Measurements from ENCODE around the gene NUDT3. TPM values are rescaled to one million over a fixed set of nuclear protein-coding genes. Genes with fewer than 3 reads are reported as not detected.

Gene NUDT3
- total and polyA plus RNA-seq, 9 of the 15 experiments (the other 6 are each of a cell fraction or from before 2014, with no cell fraction given): 5.4 to 81.2 (median 56.4) TPM

- TF ChIP-seq ZNF639 (CRISPR knock-in tag; conservative IDR thresholded peaks at IDR 0.05 in 1 of 2, IDR thresholded peaks at IDR 0.05 in 1 of 2) (peak in 1 of 2 experiments; percentile 79; a peak in 2 of 4 replicates), CREB5 (CRISPR knock-in tag; IDR thresholded peaks at IDR 0.05) (no peak), PRDM10 (IDR thresholded peaks at IDR 0.05; ENCODE audit: partially characterized antibody) (peak; percentile 77), ATF7 (IDR thresholded peaks at IDR 0.05) (peak; percentile 82), RAD21 (CRISPR knock-in tag; conservative IDR thresholded peaks at IDR 0.05 in 1 of 2, IDR thresholded peaks at IDR 0.05 in 1 of 2) (peak in 1 of 2 experiments; percentile 51; a peak in 3 of 4 replicates), HDAC1 (IDR thresholded peaks at IDR 0.05) (peak in 1 of 2 experiments; percentile 91; a peak in 2 of 4 replicates), BRF2 (IDR thresholded peaks at IDR 0.05; ENCODE audit: borderline replicate concordance, insufficient read depth, insufficient read length) (no peak), MTA3 (IDR thresholded peaks at IDR 0.05; ENCODE audit: borderline replicate concordance) (peak; percentile 96), ERF (CRISPR knock-in tag; IDR thresholded peaks at IDR 0.05) (0 out of 2 replicates have a peak, but pooled peaks have one; percentile 8), TAF1 (IDR thresholded peaks at IDR 0.05; ENCODE audit: control insufficient read depth, extremely low read depth, insufficient read depth, low read length, severe bottlenecking) (peak; percentile 78), ZBTB33 (CRISPR knock-in tag; IDR thresholded peaks at IDR 0.05) (peak; percentile 73), CCNT2 (IDR thresholded peaks at IDR 0.05; ENCODE audit: borderline replicate concordance, extremely low read depth, insufficient read length, low read depth, low read length) (peak; percentile 48), HMGN3 (IDR thresholded peaks at IDR 0.05; ENCODE audit: borderline replicate concordance, extremely low read depth, insufficient read length, low read depth, low read length) (no peak)
Observed at GRCh38 chr6:34273242-34273805, 119.1 kb downstream of the NUDT3 start (continued).
